Liver (tissue), 3 donors: ENCODE results near the gene ASIC1.

Source experiments
- ATF3 ChIP-seq: IDR thresholded peaks from 2 replicates; pipeline ENCODE4 v1.6.1; 2016; ENCODE audit warnings: antibody characterized with exemption
- CTCF ChIP-seq: fragments of 150-350 bp; IDR thresholded peaks from 2 replicates; pipeline ENCODE4 v1.5.1; 2017; ENCODE audit warnings: improper control_type of control experiment, low read depth, low read length; ENCODE audit not compliant: missing input control
- SP1 ChIP-seq: IDR thresholded peaks from 2 replicates; pipeline ENCODE4 v1.6.1; 2018; ENCODE audit warnings: antibody characterized with exemption, mild to moderate bottlenecking
- TAF1 ChIP-seq: conservative IDR thresholded peaks from 2 replicates; pipeline ENCODE4 v1.6.1; 2016; ENCODE audit warnings: antibody characterized with exemption, mild to moderate bottlenecking
- donor health status: healthy.
- donor health status: healthy.

- TF ChIP-seq CTCF (no peak), TAF1 (no peak), SP1 (no peak), ATF3 (no peak)
These were observed 16.1 kb upstream of the ASIC1 start for GRCh38 chr12:50041062-50041860.
